GM21528 (cell line): ENCODE measurements around the gene CTNNB1.
"Not testable (repeated sequence)": the region's sequence is repeated elsewhere in the genome, so short reads cannot be mapped to it uniquely, and the experiment has no call there.

Source experiments
- ATAC-seq: cut with Tn5 transposase; IDR thresholded peaks from one replicate; pipeline ENCODE4 v1.9.1; 2021; ENCODE audit warnings: mild to moderate bottlenecking, moderate library complexity; ENCODE audit not compliant: unreplicated experiment, low FRiP score

The CTNNB1 gene

DNA sequence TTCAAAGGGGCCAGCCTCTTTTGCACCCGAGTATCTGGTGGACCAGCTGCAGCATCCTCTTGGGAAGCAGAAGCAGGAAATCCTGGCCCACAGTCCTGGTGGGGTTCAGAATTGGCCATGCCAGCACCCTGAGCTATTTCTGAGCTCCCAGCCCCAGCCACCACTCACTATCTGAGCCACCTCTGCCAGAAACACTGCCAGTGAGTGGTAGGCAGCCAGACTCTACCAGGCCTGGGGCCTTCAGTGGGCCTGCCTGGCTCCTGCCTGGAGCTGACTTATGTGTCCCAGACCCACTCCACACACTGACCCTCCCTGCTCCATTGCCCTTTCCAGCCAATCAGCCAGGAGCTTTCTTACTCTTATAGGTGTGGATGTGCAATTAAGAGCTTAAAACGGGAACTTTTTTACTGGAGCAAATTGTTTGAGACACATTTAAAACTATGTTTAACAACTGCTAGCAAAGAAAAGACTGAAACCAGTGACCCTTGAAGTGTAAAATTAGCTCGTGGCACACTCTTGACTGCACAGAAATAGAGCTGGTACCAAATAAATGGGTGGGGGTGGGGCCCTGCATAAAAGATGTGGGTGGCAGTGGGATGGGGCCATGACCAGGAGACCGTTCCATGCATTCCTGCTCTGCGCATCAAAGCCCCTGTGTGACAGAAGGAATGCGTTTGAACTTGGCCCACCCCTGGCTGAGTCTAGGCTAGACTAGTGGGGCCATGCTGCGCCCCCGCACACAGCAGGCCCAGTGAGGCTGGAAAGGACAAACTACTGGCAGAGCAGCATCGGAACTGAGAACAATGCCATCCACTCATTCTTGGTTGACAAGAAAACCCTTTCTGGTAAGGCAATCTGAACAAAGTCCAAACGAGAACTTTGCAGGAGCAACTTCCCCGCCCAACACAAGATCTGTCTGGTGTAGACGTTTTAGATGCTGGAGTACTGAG is 48.0 kb downstream of the CTNNB1 start:
- no peak for ATAC-seq

- no peak for ATAC-seq
Observed at GRCh38 chr3:41248525-41248924, 49.2 kb downstream of the CTNNB1 start.

DNA sequence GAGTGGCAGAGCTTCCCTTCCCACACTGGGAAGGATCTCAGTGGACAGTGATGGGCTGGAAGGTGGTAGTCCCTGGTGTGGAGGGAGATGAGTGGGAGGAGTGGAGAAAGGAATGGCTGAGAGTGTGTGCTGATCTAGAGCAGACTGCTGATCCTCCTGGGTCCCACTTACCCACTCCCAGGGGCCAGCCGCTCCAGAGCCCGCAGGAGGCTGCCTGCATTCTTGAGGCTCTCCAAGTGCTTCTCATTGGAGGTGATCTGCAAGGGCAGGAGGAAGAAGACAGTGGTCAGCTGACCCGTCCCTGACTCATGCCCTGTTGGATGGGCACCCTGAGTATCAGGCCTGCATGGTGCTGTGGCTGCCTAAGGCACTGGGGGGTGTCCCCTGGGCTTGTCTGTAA is 50.0 kb downstream of the CTNNB1 start:
- no peak for ATAC-seq

- no peak for ATAC-seq
Observed at GRCh38 chr3:41250825-41251224, 51.5 kb downstream of the CTNNB1 start.

DNA sequence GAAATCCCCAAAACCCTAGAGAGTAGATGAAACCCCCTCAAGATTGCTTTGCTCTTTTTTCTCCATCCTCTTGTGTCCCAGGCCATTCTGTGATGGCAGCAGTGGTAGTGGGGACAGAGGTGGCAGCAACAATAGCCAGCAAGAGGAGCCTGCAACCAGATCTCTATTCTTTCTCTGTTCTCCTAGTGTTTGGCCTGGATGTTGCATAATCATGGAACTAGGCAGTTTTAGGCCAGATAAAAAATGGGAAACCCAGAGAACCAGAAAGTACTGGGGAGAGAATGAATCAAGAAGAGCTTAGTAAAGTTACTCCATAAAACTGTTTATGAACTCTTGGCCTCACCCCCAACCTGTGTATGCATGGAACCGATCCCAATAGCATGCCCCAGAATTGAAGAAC is 52.3 kb downstream of the CTNNB1 start:
- ATAC-seq, result no peak

DNA sequence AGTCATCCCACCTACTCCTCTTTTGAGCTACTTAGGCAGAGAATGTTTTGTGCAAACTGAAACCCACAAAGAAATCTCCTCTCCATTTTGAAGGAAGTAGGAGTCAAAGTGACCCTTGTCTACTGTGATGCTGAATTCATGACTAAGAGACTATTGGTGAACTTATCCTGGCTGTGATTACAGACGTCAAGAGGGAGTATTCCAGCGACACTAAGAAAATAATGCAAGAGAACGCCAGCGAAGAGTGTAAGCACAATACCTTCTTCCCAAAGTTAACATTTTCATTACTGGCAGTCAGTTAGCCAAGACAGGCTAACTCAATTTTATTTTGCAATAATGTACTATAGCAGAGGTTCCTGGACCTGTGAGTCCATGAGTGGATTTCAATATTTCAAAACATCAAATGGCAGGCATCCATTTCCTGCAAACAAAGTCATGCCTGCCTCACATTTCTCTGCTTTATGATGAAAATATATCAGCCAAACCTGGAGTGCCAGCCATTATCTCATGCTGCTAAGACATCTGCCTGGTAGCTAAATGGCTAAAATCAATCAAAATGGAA is 59.0 kb downstream of the CTNNB1 start:
- no peak for ATAC-seq

DNA sequence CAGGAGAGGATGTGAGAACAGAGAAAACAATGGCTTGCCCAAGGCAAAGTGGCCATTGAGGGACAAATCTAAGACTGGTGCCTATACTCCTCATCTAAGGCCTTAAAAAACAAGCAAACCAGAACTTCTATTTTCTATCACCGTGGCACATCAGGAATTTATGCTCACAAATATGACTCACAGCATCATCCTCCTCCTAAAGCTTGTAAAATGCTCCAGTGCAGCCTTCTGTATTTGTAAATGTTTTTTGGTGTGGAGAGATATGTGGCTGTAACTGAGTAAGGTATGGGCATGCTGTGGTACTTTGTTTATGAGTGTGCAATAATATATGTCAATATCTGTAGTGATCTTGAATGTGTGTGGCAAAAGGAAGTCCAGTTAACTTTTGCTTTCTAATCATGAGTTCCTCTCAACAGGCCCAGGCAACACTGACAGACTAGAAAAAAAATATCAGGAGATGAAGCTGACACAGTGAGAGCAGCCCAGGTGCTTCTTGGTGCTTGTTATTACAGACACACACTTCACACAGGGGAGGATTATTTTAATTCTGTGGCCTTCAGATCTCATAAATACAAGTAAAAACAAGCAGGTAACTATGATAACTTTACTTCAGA is 60.3 kb downstream of the CTNNB1 start:
- no peak for ATAC-seq

- no peak for ATAC-seq
Observed at GRCh38 chr3:41260063-41260450, 60.8 kb downstream of the CTNNB1 start.

DNA sequence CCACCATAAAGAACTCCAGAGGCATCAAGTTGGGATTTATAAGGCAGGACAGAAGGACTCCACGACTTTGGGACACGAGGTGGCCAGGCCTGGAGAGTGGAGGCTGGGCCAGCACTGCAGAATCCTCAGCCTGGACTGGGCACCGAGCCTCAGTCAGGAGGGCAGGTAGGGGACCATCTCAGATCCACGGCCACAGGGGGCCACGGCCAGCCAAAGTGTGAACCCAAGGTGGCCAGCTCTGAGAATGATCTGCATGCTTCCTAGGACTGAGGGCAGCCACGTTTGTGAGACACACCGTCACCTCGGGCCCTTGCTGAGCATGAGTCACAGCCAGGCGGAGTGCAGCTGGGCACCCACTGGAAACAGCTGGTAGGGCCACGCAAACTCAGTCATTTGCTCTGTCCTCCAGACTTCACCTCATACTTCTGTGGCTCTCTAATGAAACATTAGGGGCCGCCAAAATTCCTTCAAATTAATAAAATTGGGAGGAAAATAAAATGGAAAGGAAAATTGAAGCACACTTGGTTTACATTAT is 65.8 kb downstream of the CTNNB1 start:
- ATAC-seq, result no peak

GRCh38 chr3:41265823-41266273 is 66.5 kb downstream of the CTNNB1 start:
- ATAC-seq, result no peak

DNA sequence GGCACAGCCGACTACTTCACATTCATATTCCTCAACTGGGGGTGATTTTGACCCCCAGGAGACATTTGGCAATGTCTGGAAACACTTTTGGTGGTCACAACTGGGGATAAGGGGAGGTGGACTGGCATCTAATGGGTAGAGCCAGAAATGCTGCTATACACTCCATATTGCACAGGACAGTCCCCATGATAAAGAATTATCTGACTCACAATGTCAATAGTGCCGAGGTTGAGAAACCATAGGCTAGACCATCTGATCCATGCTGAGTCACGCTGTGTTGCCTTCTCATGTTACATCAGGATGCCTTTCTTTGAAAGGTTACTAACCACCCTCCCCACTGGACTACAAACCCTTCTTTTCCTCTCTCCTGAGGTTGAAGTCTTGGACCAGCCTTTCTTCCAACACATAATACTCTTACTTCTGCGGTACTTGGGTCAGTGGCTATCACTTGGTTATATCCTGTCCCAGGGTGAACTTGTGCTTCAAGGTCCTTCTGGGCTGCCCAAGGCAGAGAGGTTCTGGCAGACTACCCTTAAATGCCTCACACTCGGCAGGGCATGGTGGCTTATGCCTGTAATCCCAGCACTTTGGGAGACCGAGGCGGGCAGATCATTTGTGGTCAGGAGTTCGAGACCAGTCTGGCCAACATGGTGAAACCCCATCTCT is 68.8 kb downstream of the CTNNB1 start:
- no peak for ATAC-seq

GRCh38 chr3:41272667-41273066 is 73.4 kb downstream of the CTNNB1 start:
- no peak for ATAC-seq

DNA sequence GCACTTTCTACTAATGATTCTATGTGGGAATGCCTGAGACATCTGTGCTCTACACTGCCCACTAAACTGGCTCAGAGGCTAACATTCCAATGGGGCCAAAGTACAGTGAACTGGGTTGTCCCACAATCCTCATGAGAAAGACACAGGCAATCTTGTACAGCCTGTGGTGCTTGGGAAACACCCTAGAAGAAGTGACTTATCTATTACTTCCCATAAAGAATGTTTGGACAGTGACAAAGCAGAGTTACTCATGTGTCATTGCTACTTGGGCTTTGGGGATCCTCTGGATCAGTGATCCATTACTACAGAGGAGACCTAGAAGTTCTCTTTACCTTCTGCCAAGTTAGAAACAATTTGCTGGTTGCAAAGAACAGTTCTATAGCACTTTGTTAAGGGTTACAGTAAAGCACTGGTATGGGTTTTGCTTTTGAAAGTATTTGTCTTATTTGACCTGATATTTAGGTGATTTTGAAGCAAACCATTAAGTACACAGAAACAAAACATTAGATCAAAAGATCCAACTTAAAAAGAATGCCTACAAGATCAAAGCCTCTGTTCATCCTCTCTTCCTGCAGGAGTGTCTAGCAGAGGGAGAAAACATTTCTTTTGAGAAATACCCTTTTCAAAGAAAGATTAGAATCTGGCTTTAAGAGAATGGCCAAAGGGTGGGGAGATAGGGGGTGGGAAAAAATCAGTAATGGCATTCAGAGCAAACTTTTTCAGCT is 75.8 kb downstream of the CTNNB1 start:
- no peak for ATAC-seq

- no peak for ATAC-seq
Observed at GRCh38 chr3:41276191-41276590, 76.9 kb downstream of the CTNNB1 start.

DNA sequence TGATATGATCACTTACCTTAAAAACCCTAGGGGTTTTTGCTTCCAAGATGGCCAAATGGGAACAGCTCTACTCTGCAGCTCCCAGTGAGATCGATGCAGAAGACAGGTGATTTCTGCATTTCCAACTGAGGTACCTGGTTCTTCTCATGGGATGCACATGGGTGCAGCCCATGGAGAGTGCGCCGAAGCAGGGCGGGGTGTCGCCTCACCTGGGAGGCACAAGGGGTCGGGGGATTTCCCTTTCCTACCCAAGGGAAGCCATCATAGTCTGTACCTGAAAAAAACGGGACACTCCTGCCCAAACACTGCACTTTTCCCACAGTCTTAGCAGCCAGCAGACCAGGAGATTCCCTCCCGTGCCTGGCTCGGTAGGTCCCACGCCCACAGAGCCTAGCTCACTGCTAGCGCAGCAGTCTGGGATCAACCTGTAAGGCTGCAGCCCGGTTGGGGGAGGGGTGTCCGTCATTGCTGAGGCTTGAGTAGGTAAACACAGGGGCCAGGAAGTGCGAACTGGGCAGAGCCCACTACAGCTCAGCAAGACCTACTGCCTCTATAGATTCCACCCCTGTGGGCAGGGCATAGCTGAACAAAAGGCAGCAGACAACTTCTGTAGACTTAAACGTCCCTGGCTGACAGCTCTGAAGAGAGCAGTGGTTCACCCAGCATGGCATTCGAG is 78.6 kb downstream of the CTNNB1 start:
- no peak for ATAC-seq

DNA sequence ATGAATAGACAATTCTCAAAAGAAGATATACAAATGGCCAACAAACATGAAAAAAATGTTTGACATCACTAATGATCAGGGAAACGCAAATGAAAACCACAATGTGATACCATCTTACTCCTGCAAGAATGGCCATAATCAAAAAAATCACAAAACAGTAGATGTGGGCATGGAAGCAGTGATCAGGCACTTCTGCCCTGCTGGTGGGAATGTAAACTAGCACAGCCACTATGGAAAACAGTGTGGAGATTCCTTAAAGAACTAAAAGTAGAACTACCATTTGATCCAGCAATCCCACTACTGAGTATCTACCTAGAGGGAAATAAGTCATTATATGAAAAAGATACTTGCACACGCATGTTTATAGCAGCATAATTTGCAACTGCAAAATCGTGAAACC is 85.6 kb downstream of the CTNNB1 start:
- not testable (repeated sequence) for ATAC-seq

GRCh38 chr3:41286305-41286704 is 87.0 kb downstream of the CTNNB1 start:
- ATAC-seq, result no peak

DNA sequence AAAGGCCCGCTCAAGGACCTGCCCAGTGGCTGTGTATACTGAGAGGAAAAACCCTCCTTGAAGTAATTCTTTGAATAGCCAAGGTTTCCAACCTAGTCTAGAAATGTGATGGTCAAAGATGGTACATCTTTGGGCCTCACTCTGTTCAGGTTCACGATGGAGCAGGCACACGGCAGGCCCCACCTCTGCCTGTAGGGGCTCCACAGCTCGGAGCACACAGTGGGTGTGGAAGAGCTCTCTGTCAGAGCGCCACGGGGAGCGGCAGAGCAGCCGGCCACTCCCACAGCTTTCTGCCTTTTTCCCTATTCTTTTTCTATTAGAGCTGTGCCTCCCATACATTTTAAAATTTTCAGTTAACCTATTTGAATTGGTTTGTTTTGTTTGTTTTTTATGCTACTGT is 89.5 kb downstream of the CTNNB1 start:
- no peak for ATAC-seq
